B cell (primary cell): ENCODE results near the gene CPLX3. TPM values are rescaled to one million over a fixed set of nuclear protein-coding genes. Genes with fewer than 3 reads are reported as not detected.
A peak's percentile ranks its signal among the peaks of the same experiment; 100 is the strongest.

Experiments
- ATAC-seq: fragments of 200-7000 bp; cut with Tn5 transposase; one replicate; pipeline ENCODE4 v1.10.0; 2021; ENCODE audit warnings: low read depth, mild to moderate bottlenecking, moderate number of reproducible peaks, moderate library complexity
- CTCF ChIA-PET: fragments of 350-600 bp; sonication (Branson Sonifier 250); formaldehyde crosslinking; loops from one replicate; lab custom pipeline; 2021; ENCODE audit warnings: antibody characterized with exemption, inconsistent platforms; lab: Charles Lee
- POLR2A ChIA-PET: fragments of 350-600 bp; sonication (Branson Sonifier 250); formaldehyde crosslinking; loops from one replicate; lab custom pipeline; 2021; ENCODE audit warnings: antibody characterized with exemption; lab: Charles Lee
- DNase-seq: peaks from one replicate; pipeline ENCODE4 v3.0.0; 2013
- H2AFZ ChIP-seq: 2 replicates; pipeline ENCODE4 v1.6.1; 2012; ENCODE audit warnings: mild to moderate bottlenecking, low read depth, low read length; ENCODE audit not compliant: insufficient read depth, poor library complexity, severe bottlenecking
- H3K27ac ChIP-seq, 2 donors: 1 replicate in 1 of 2; 2 replicates in 1 of 2; pipeline ENCODE4 v1.5.1; 2012 to 2013; ENCODE audit warnings: low read length in 2 of 2, mild to moderate bottlenecking in 2 of 2, moderate library complexity in 1 of 2
- H3K27me3 ChIP-seq, 4 experiments: fragments of 200-600 bp in 1 of 4; sonication (generic) in 1 of 4; replicated peaks in 1 of 4; 1 replicate in 2 of 4; 2 replicates in 2 of 4; pipeline versions ENCODE4 v1.6.1 to v1.7.0; 2013 to 2016; ENCODE audit warnings: low read length in 3 of 4, mild to moderate bottlenecking in 2 of 4, mixed read lengths in 1 of 4, moderate library complexity in 1 of 4; ENCODE audit not compliant: insufficient read depth in 4 of 4, control insufficient read depth in 3 of 4; ENCODE audit errors: control extremely low read depth in 1 of 4
- H3K36me3 ChIP-seq, 2 experiments: replicated peaks in 1 of 2; 1 replicate in 1 of 2; 2 replicates in 1 of 2; pipeline versions ENCODE4 v1.6.1 to v1.7.1; 2013; ENCODE audit warnings: low read length in 1 of 2; ENCODE audit not compliant: insufficient read depth in 2 of 2, control insufficient read depth in 1 of 2; ENCODE audit errors: control extremely low read depth in 1 of 2, extremely low read depth in 1 of 2
- H3K4me1 ChIP-seq, 2 donors: fragments of 200-600 bp in 1 of 2; sonication (generic) in 1 of 2; 1 replicate in 1 of 2; 2 replicates in 1 of 2; pipeline versions ENCODE4 v1.5.1 to v1.6.1; 2013 to 2017; ENCODE audit warnings: low read length in 2 of 2; ENCODE audit not compliant: control insufficient read depth in 2 of 2, insufficient read depth in 2 of 2
- H3K4me2 ChIP-seq: replicated peaks from 2 replicates; pipeline ENCODE3; 2012; ENCODE audit warnings: mild to moderate bottlenecking, low read depth, low read length; ENCODE audit not compliant: poor library complexity, severe bottlenecking
- H3K4me3 ChIP-seq, 5 experiments: fragments of 200-600 bp in 1 of 5; sonication (generic) in 1 of 5; 1 replicate in 3 of 5; 2 replicates in 2 of 5; pipeline versions ENCODE4 v1.5.1 to v1.7.0; 2011 to 2016; ENCODE audit warnings: low read length in 4 of 5, mild to moderate bottlenecking in 4 of 5, low read depth in 2 of 5, control low read depth in 1 of 5, moderate library complexity in 1 of 5; ENCODE audit not compliant: insufficient read depth in 1 of 5; ENCODE audit errors: control extremely low read depth in 1 of 5, extremely low read depth in 1 of 5
- H3K79me2 ChIP-seq: fragments of 200-600 bp; sonication (generic); one replicate; pipeline ENCODE4 v1.6.0; 2016; ENCODE audit warnings: low read length; ENCODE audit not compliant: control insufficient read depth, insufficient read depth
- H3K9ac ChIP-seq: fragments of 200-600 bp; sonication (generic); 2 replicates; pipeline ENCODE4 v1.6.1; 2017; ENCODE audit warnings: mild to moderate bottlenecking, low read length, moderate library complexity
- H3K9me3 ChIP-seq, 3 donors: one replicate each; pipeline versions ENCODE4 v1.6.1 to v1.7.1; 2013; ENCODE audit warnings: low read length in 2 of 3; ENCODE audit not compliant: control insufficient read depth in 2 of 3, insufficient read depth in 1 of 3; ENCODE audit errors: control extremely low read depth in 1 of 3
- H4K20me1 ChIP-seq: 2 replicates; pipeline ENCODE4 v1.6.0; 2012; ENCODE audit warnings: mild to moderate bottlenecking, low read length; ENCODE audit not compliant: insufficient read depth, control insufficient read depth, poor library complexity, severe bottlenecking
- H3K27ac Mint-ChIP-seq: one replicate; pipeline ENCODE4 v1.8.0; 2021; ENCODE audit warnings: mixed read lengths
- H3K27me3 Mint-ChIP-seq: one replicate; pipeline ENCODE4 v1.8.0; 2021; ENCODE audit warnings: mixed read lengths
- H3K4me1 Mint-ChIP-seq: one replicate; pipeline ENCODE4 v1.8.0; 2021; ENCODE audit warnings: mixed read lengths
- H3K4me3 Mint-ChIP-seq: one replicate; pipeline ENCODE4 v1.8.0; 2021; ENCODE audit warnings: mixed read lengths
- H3K9me3 Mint-ChIP-seq: one replicate; pipeline ENCODE4 v1.8.0; 2022; ENCODE audit warnings: mixed read lengths; ENCODE audit not compliant: insufficient read depth
- EZH2 ChIP-seq: IDR thresholded peaks from 2 replicates; pipeline ENCODE4 v1.6.1; 2012; ENCODE audit warnings: borderline replicate concordance, low read depth, mild to moderate bottlenecking, moderate library complexity, low read length; ENCODE audit not compliant: insufficient read depth, poor library complexity, severe bottlenecking
- WGBS: methylation state at CpG from one replicate; pipeline ENCODE4 v1.1.5; 2013; ENCODE audit warnings: missing lambda C conversion rate; ENCODE audit not compliant: insufficient coverage; 5-methylcytosine and 5-hydroxymethylcytosine counted together
- intact Hi-C: fragments of 100-400 bp; cut with micrococcal nuclease; formaldehyde crosslinking; loops from one replicate; pipeline ENCODE4 v1.10.0; 2022
- polyA plus RNA-seq: library from polyadenylated mRNA; depleted of rRNA; stranded (reverse); fragments of >200 nt; gene quantifications from 2 replicates; pipeline ENCODE4 v1.2.3, GENCODE V29; 2012
- total RNA-seq, 2 donors: library from RNA; stranded (reverse); fragments of 120-200 nt in 1 of 2; gene quantifications; 1 replicate in 1 of 2; 2 replicates in 1 of 2; pipeline versions ENCODE4 v1.2.3 to v1.2.4, GENCODE V29; 2013 to 2022
- TF ChIP-seq, protein P1 (sequence below): fragments of 200-600 bp; IDR thresholded peaks from one replicate; pipeline ENCODE4 v1.8.0; 2022; ENCODE audit warnings: antibody characterized with exemption, mild to moderate bottlenecking

CPLX3 gene
- total and polyA plus RNA-seq, 2 donors (not counting 1 experiment from before 2014, with no cell fraction given) = 0.60 TPM; not detected in 1

DNA sequence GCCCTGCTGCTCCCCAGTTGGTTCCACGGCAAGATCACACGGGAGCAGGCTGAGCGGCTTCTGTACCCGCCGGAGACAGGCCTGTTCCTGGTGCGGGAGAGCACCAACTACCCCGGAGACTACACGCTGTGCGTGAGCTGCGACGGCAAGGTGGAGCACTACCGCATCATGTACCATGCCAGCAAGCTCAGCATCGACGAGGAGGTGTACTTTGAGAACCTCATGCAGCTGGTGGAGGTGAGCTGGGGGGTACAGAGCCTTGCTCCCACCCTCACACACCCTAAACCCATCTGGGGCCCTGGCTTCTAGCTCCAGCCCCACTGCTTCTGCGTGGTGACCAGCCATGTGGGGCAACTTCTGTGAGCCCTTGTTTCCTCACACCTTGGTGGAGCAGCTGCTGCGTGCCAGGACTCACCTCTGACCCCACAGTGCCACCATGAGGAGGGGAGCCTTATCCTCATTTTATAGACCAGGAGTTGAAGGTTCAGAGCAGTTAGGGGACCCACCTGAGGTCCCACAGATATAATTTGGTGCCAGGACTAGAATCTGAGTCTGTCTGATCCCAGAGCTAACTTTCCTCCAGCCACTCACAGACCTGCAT, 27.1 kb upstream of the CPLX3 start:
- Mint-ChIP-seq H3K27ac (peak overlapping the region; percentile 90), H3K27me3 (no peaks in the 10 kb centered on the region), H3K9me3 (no peaks in the 10 kb centered on the region), H3K4me3 (peak overlapping the region; percentile 78), H3K4me1 (peaks cover 56% of the 10 kb centered on the region)
- Histone ChIP-seq H2AFZ (no peak overlapping the region), H3K27ac (peak overlapping the region; percentile 89 to 93), H4K20me1 (peaks cover 95% of the 10 kb centered on the region), H3K36me3 (peaks cover 0 to 92% of the 10 kb centered on the region in 2 experiments), H3K9ac (no peak overlapping the region), H3K27me3 (no peaks in the 10 kb centered on the region), H3K4me3 (no peak overlapping the region), H3K9me3 (no peaks in the 10 kb centered on the region), H3K4me1 (peaks cover 63 to 67% of the 10 kb centered on the region in 2 donors), H3K79me2 (peaks cover 70% of the 10 kb centered on the region), H3K4me2 (peak overlapping the region; percentile 62)
- peak; percentile 79 for DNase-seq
- intact Hi-C loops = no loop called here
- TF ChIP-seq EZH2 = no peak
- TF ChIP-seq, protein P1, sequence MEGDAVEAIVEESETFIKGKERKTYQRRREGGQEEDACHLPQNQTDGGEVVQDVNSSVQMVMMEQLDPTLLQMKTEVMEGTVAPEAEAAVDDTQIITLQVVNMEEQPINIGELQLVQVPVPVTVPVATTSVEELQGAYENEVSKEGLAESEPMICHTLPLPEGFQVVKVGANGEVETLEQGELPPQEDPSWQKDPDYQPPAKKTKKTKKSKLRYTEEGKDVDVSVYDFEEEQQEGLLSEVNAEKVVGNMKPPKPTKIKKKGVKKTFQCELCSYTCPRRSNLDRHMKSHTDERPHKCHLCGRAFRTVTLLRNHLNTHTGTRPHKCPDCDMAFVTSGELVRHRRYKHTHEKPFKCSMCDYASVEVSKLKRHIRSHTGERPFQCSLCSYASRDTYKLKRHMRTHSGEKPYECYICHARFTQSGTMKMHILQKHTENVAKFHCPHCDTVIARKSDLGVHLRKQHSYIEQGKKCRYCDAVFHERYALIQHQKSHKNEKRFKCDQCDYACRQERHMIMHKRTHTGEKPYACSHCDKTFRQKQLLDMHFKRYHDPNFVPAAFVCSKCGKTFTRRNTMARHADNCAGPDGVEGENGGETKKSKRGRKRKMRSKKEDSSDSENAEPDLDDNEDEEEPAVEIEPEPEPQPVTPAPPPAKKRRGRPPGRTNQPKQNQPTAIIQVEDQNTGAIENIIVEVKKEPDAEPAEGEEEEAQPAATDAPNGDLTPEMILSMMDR = no peak
- 79% methylated on average over 10 of the region's 16 CpGs for WGBS
- ATAC-seq = peak; percentile 35
- ChIA-PET CTCF (interaction anchor here (0.7 to 37.1 kb wide), 22 partner anchors 9 to 398 kb away, joined by 3 to 2548 read pairs (median 5); partner anchors contain the start of genes CLK3, CPLX3, CSK and FAM219B), POLR2A (interaction anchor here (0.9 to 15.8 kb wide), 6 partner anchors 8 to 44 kb away, joined by 3 to 572 read pairs (median 8); partner anchors contain the start of gene CSK)
